ENCODE results near the gene IGSF21.

Gene IGSF21

DNA sequence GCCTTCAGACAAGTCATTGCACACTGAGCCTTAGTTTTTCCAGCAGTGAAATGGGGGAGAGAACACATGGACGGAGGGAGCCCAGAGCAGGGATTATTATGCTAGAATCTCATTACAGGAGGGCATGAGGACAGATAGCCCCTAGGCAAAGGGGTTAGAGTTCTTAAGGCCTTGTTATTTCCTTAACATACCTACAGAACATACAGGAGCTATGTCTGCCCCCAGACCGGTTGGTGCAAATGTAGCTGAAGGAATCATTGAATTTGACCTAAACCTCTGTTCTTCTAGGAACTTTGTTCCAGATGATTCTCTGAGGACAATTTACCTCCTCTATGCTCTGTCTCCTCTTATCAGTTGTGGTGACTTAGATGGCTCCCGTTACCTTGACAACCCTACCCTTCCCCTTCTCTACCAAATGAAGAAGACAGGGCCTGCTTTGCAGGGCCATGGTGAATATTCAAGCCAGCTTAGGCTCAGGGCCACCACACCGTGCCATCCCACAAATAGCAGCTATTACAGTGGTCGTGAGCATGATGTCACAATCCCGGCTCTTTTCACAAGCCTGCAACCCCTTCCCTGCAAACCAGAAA is 156.9 kb downstream of the IGSF21 start:
- H3K27me3 ChIP-seq: no peaks in the 10 kb centered on the region
- no peak overlapping the region for H3K27ac ChIP-seq
- H3K36me3 ChIP-seq: no peaks in the 10 kb centered on the region
- H4K20me1 ChIP-seq: no peaks in the 10 kb centered on the region; the same call in 1 of the 2 replicates
- H3K4me3 ChIP-seq: no peak overlapping the region
- no peak overlapping the region for H3K4me2 ChIP-seq
- no peak for TF ChIP-seq Cebpa-rat (IDR thresholded peaks at IDR 0.05)
- H3K4me1 ChIP-seq: no peaks in the 10 kb centered on the region
- no peak overlapping the region for H3K9ac ChIP-seq
- no peaks in the 10 kb centered on the region for H3K9me3 ChIP-seq

DNA sequence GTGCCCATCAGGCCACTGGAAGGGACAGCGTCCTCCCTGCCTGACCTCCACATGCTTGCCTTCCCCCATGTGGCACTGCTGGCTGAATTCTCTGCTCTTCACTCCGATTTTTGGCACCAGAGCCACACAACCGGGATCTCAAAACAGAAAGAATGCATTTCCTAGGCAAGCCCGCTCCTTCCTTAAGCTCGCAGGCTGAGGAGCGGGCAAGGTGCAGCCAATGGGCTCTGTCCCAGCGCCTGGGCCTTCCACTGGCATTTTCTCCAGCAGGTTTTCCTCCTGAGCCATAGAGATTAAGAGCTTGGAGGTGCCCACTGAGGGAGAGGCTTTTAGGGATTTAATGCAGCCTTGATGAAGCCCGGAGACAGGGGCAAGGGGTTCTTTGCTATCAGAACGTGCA is 158.0 kb downstream of the IGSF21 start:
- no peaks in the 10 kb centered on the region for H3K9me3 ChIP-seq
- no peak overlapping the region for H3K4me2 ChIP-seq
- no peak overlapping the region for H3K27ac ChIP-seq
- H3K27me3 ChIP-seq: no peaks in the 10 kb centered on the region
- no peak overlapping the region for H3K4me3 ChIP-seq
- no peaks in the 10 kb centered on the region for H3K36me3 ChIP-seq
- no peak for TF ChIP-seq Cebpa-rat (IDR thresholded peaks at IDR 0.05)
- H4K20me1 ChIP-seq: no peaks in the 10 kb centered on the region; the same call in 1 of the 2 replicates
- no peaks in the 10 kb centered on the region for H3K4me1 ChIP-seq
- H3K9ac ChIP-seq: no peak overlapping the region

DNA sequence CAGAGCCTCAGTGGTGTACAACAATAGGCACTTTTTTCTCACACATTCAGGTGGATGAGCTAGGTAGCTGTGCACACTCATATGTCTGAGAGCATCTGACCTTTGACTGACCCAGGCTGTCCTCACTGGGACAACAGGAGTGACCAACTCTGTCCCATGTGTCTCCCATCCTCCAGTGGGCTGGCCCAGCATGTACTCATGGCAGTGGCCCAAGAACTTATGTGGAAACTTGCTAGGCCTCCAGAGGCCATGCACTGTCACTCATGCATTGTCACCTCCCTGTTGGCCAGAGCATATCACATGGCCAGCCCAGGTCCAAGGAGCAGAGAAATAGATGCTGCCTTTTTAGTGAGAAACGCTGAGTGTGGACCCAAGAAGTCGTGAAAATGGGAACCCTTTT is 158.8 kb downstream of the IGSF21 start:
- H3K27me3 ChIP-seq: no peaks in the 10 kb centered on the region
- H4K20me1 ChIP-seq: no peaks in the 10 kb centered on the region; the same call in 1 of the 2 replicates
- no peak for TF ChIP-seq Cebpa-rat (IDR thresholded peaks at IDR 0.05)
- no peaks in the 10 kb centered on the region for H3K9me3 ChIP-seq
- no peak overlapping the region for H3K4me2 ChIP-seq
- H3K9ac ChIP-seq: no peak overlapping the region
- H3K4me3 ChIP-seq: no peak overlapping the region
- H3K27ac ChIP-seq: no peak overlapping the region
- H3K4me1 ChIP-seq: no peaks in the 10 kb centered on the region
- no peaks in the 10 kb centered on the region for H3K36me3 ChIP-seq

- Histone ChIP-seq H4K20me1 (no peaks in the 10 kb centered on the region), H3K36me3 (no peaks in the 10 kb centered on the region), H3K9ac (no peak overlapping the region), H3K4me3 (no peak overlapping the region), H3K27me3 (no peaks in the 10 kb centered on the region), H3K4me2 (no peak overlapping the region), H3K27ac (no peak overlapping the region), H3K4me1 (no peaks in the 10 kb centered on the region), H3K9me3 (no peaks in the 10 kb centered on the region)
- no peak for TF ChIP-seq Cebpa-rat (IDR thresholded peaks at IDR 0.05)
These were observed 163.7 kb downstream of the IGSF21 start for GRCh38 chr1:18271336-18271735.

GRCh38 chr1:18278946-18279345 is 171.3 kb downstream of the IGSF21 start:
- Histone ChIP-seq H3K27ac (no peak overlapping the region), H3K4me2 (peak overlapping the region; percentile 13; the same call in 1 of the 2 replicates), H3K4me1 (peaks cover 18% of the 10 kb centered on the region; the same call in 1 of the 2 replicates), H3K9ac (no peak overlapping the region), H3K27me3 (no peaks in the 10 kb centered on the region), H3K4me3 (no peak overlapping the region), H3K9me3 (no peaks in the 10 kb centered on the region), H3K36me3 (no peaks in the 10 kb centered on the region), H4K20me1 (no peaks in the 10 kb centered on the region)
- TF ChIP-seq Cebpa-rat (IDR thresholded peaks at IDR 0.05): no peak

DNA sequence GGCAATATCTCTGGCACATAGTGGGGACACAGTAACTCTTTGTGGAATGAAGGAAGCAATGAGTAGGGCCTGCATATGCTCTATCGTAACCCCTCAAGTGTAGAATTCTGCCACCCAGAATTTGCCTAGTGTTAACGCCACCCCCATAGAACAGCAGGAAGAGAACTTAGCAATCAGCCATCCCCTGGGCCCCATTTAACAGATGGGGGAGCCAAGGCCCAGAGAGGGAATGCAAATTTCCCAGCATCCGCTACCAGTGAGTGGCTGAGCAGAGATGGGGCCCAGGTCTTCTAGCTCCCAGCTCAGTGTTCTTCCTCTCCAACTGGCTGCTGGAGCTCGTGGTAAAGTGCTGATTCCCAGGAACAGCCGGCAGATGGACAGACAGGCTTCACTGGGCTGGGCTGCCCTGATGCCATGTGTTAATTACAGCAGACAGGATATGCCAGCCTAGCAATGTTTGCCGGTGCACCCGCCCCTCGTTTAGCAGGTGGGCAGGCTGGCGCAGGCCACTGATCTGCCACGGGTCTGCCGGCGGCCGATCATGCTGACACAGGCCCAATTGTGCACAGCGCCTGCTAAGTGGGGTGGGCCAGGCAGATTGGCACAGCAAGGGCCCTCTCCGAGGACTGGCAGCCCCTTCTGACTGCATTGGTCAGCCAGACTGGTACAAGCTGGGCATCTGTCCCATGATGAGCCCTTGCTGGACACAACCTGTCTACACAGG is 171.9 kb downstream of the IGSF21 start:
- H3K27ac ChIP-seq: no peak overlapping the region
- no peak overlapping the region for H3K9ac ChIP-seq
- H4K20me1 ChIP-seq: no peaks in the 10 kb centered on the region
- H3K4me2 ChIP-seq: no peak overlapping the region
- peaks cover 18% of the 10 kb centered on the region; the same call in 1 of the 2 replicates for H3K4me1 ChIP-seq
- no peak overlapping the region for H3K4me3 ChIP-seq
- TF ChIP-seq Cebpa-rat (IDR thresholded peaks at IDR 0.05): no peak
- H3K9me3 ChIP-seq: no peaks in the 10 kb centered on the region
- H3K36me3 ChIP-seq: no peaks in the 10 kb centered on the region
- no peaks in the 10 kb centered on the region for H3K27me3 ChIP-seq

GRCh38 chr1:18280956-18281355 is 173.4 kb downstream of the IGSF21 start:
- Histone ChIP-seq H3K4me1 (peaks cover 18% of the 10 kb centered on the region; the same call in 1 of the 2 replicates), H3K27me3 (no peaks in the 10 kb centered on the region), H4K20me1 (no peaks in the 10 kb centered on the region), H3K9me3 (no peaks in the 10 kb centered on the region), H3K4me2 (no peak overlapping the region), H3K4me3 (no peak overlapping the region), H3K9ac (no peak overlapping the region), H3K27ac (no peak overlapping the region), H3K36me3 (no peaks in the 10 kb centered on the region)
- no peak for TF ChIP-seq Cebpa-rat (IDR thresholded peaks at IDR 0.05)

DNA sequence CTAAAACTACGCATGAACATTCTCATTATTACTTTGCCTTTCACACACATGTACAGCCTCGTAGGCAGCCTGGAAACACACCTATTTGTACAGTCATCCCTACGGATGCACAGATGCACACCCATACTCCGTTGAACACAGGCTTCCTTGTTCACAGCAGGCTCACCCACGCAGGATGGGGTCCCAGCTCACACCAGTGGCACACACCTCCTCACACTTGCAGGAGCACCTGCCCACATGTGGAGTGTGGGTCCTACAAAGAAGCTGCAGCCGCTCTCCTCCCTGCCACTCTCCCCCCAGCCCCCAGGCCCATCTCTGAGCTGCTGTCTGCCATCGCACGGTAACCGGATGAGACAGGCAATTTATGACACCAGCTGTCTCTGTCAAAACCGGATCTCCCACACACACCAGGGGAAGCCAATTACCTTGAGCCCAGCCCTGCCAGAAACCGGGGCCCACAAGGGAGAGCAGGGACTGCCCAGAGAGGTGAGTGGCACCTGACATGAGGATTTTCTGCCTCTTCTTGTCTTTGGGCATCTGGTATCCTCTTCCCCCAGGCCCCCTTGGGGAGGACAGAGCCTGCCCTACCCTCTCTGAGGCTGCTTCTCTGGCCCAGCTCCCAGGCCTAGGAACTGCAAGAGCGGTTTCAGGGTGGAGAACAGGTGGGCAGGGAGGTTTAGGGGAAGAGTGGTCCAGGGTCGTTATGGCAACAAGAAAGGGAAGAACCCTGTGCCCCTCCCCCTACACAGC is 175.4 kb downstream of the IGSF21 start:
- TF ChIP-seq Cebpa-rat (IDR thresholded peaks at IDR 0.05): no peak
- Histone ChIP-seq H3K27ac (no peak overlapping the region), H3K36me3 (no peaks in the 10 kb centered on the region), H3K9ac (no peak overlapping the region), H3K4me3 (no peak overlapping the region), H3K4me2 (no peak overlapping the region), H4K20me1 (no peaks in the 10 kb centered on the region), H3K4me1 (peaks cover 18% of the 10 kb centered on the region; the same call in 1 of the 2 replicates), H3K27me3 (no peaks in the 10 kb centered on the region), H3K9me3 (no peaks in the 10 kb centered on the region)

DNA sequence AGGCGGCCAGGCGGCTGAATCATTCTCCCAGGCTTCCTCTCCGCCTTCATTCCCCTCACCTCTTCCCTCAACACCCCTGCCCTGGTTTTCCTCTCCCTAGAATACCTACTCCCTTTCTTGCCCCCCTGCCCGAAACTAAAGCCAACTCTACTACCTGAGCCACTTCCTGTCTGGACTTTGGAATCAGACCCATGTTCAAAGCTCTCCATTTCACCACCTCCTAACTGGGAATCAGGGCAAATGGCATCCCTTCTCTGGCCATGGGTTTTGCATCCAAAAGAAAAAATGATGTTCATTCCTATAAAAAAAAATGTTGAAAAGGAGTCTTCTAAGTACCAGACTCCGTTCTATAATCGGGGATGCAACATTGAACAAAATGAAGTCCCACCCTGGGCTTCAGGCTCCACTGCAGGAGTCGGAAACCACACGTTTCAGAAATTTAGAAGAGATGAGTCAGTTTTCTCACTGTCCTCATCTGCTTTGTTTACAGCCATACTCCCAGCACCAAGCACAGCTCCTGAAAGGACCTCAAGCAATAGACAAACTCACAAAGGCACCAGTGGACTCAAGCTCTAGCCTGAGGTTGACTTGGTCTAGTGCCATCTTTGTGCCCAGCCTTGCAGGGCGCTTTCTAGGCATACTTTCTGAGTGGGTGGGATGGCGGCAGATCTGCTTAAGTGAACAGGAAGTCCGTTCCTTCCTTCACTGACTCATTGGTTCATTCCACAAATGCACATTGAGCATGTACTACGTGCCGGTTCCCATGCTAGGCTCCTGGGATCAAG is 176.2 kb downstream of the IGSF21 start:
- Histone ChIP-seq H3K36me3 (no peaks in the 10 kb centered on the region), H3K27ac (no peak overlapping the region), H3K27me3 (no peaks in the 10 kb centered on the region), H3K4me1 (peaks cover 19% of the 10 kb centered on the region), H3K9ac (no peak overlapping the region), H3K4me3 (no peak overlapping the region), H4K20me1 (no peaks in the 10 kb centered on the region), H3K4me2 (no peak overlapping the region), H3K9me3 (no peaks in the 10 kb centered on the region)
- TF ChIP-seq Cebpa-rat (IDR thresholded peaks at IDR 0.05): no peak
